Vagina (tissue), 2 donors: Measurements from ENCODE around the gene PLOD2.

Source experiments
- CTCF ChIP-seq, 3 experiments: fragments of 450-650 bp in 2 of 3; fragments of 200-600 bp in 1 of 3; sonication (generic) in 1 of 3; IDR thresholded peaks; one replicate each; pipeline ENCODE4 v1.5.1; 2017 to 2019; ENCODE audit warnings: antibody characterized with exemption in 3 of 3, mild to moderate bottlenecking in 2 of 3, moderate library complexity in 2 of 3
- POLR2AphosphoS5 ChIP-seq, 2 donors: sonication (generic); formaldehyde crosslinking; IDR thresholded peaks; one replicate each; pipeline ENCODE4 v1.9.0; 2017; ENCODE audit warnings: antibody characterized with exemption in 2 of 2, mild to moderate bottlenecking in 2 of 2, low read depth in 1 of 2; ENCODE audit not compliant: insufficient read depth in 1 of 2

DNA sequence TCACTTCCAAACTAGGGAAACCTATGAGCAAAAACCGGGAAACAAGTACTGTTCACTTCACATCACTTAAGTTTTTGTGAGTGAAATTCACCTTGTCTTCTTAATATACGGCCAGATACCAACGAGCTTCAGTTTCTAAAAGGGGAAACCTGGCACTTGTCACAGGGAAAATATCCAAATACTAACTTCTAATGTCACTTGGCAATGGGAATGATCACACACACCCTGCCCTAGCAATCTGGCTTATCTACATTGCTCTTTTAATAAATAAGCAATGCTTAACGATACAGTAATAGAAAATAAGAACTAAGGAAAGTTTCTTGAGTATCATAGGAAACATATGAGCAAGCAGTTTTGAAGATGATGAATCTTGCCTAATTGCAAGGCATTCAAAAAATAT, 34.6 kb upstream of the PLOD2 start:
- TF ChIP-seq CTCF (IDR thresholded peaks at IDR 0.05) (no peak), POLR2AphosphoS5 (IDR thresholded peaks at IDR 0.05; ENCODE audit: insufficient read depth in 1 of 2, low read depth in 1 of 2) (no peak)
